ENCODE measurements around the gene BCKDHB.
"Not testable (repeated sequence)": the region's sequence is repeated elsewhere in the genome, so short reads cannot be mapped to it uniquely, and the experiment has no call there.

BCKDHB gene

DNA sequence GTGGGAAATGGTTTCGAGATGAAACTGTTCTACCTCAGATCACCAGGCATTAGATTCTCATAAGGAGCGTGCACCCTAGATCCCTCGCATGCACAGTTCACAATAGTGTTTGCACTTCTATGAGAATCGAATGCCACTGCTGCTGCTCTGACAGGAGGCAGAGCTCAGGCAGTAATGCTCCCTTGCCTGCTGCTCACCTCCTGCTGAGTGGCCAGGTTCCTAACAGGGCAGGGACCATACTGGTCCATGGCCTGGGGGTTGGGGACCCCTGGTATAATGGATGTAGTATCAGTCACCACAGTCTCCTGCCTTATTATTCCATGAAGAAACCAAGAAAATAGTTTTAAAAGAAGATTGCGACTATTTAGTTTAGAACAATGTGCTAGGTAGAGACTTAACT is 127.5 kb downstream of the BCKDHB start:
- TF ChIP-seq, protein P1, sequence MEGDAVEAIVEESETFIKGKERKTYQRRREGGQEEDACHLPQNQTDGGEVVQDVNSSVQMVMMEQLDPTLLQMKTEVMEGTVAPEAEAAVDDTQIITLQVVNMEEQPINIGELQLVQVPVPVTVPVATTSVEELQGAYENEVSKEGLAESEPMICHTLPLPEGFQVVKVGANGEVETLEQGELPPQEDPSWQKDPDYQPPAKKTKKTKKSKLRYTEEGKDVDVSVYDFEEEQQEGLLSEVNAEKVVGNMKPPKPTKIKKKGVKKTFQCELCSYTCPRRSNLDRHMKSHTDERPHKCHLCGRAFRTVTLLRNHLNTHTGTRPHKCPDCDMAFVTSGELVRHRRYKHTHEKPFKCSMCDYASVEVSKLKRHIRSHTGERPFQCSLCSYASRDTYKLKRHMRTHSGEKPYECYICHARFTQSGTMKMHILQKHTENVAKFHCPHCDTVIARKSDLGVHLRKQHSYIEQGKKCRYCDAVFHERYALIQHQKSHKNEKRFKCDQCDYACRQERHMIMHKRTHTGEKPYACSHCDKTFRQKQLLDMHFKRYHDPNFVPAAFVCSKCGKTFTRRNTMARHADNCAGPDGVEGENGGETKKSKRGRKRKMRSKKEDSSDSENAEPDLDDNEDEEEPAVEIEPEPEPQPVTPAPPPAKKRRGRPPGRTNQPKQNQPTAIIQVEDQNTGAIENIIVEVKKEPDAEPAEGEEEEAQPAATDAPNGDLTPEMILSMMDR (IDR thresholded peaks at IDR 0.05; ENCODE audit: borderline replicate concordance, insufficient read depth, low read depth, low read length), result no peak
- no peak overlapping the region for H3K4me3 ChIP-seq (ENCODE audit: low read depth, low read length)

DNA sequence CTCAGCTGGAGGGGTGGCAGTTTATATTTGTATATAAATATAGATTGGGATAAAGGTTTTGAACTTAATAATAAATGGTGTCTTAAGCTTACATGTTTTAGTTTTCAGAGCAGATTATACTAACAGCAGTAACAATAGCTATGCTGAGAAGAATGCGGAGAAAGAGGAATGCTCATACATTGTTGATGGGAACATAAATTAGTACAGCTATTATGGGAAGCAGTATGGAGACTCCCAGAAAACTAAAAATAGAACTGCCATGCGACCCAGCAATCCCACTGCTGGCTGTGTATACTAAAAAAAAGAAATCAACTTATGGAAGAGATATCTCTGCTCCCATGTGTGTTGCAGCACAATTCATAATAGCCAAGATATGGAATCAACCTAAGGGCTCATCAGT is 127.9 kb downstream of the BCKDHB start:
- TF ChIP-seq, protein P1 (IDR thresholded peaks at IDR 0.05; ENCODE audit: borderline replicate concordance, insufficient read depth, low read depth, low read length), result no peak

DNA sequence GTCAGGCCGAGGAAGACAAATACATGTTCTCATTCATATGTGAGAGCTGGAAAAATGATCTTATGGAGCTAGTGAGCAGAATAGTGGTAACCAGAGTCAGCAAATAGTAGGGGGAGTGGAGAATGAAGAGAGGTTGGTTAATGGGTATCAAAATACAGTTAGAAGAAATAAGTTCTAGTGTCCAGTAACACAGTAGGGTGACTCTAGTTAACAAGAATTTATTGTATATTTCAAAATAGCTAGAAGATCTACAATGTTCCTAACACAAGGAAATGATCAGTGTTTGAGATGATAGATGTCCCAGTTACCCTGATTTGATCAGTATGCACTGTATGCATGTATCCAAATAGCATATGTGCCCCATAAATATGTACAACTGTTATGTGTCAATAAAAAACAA is 128.4 kb downstream of the BCKDHB start:
- TF ChIP-seq, protein P1 (IDR thresholded peaks at IDR 0.05; ENCODE audit: borderline replicate concordance, insufficient read depth, low read depth, low read length), result no peak
- no peak overlapping the region for H3K4me3 ChIP-seq (ENCODE audit: low read depth, low read length)

More for the DNA sequence above, 127.9 kb downstream of the BCKDHB start:
- H3K4me3 ChIP-seq (ENCODE audit: low read depth, low read length), result no peak overlapping the region

DNA sequence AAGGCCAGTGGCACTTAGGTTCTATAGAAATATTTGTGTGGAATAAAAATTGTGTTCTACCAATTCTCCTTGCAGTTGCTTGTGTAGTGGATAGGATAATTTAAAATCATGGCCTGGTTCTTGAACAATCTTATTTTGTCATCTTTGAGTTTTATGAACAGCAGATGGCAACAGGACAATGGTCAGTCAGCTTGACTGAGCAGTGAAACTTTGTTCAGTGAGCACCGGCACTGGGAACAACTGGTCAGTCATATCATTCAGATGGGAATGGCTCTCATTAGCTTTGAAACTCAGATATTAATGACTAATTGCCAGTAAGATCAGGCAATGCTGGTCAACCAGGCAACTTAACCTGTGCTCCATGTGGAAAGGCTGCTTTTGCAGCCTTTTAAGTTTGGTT is 129.2 kb downstream of the BCKDHB start:
- TF ChIP-seq, protein P1 (IDR thresholded peaks at IDR 0.05; ENCODE audit: borderline replicate concordance, insufficient read depth, low read depth, low read length), result no peak
- no peak overlapping the region for H3K4me3 ChIP-seq (ENCODE audit: low read depth, low read length)

DNA sequence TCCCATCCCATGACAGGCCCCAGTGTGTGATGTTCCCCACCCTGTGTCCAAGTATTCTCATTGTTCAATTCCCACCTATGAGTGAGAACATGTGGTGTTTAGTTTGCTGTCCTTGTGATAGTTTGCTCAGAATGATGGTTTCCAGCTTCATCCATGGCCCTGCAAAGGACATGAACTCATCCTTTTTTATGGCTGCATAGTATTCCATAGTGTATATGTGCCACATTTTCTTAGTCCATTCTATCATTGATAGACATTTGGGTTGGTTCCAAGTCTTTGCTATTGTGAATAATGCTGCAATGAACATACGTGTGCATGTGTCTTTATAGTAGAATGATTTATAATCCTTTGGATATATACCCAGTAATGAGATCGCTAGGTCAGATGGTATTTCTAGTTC is 132.3 kb downstream of the BCKDHB start:
- H3K4me3 ChIP-seq (ENCODE audit: low read depth, low read length), result not testable (repeated sequence)

DNA sequence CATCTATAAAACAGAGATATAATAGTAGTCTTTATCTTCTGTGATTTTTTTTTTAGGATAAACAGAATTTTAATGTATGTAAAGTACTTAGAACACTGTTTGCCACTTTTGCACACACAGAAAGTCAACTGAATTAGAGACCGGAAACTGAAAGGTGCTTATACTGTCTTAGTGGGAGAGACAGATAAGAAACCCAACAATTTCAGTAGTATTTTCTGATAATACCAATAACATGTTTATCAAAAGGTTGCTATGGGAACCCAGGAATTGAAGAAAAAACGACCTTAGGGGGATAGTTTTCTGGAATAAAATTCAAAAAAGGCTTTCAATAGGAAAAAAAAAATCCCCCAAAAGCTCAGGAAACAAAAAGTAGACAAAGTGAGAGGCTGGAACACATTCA is 138.6 kb downstream of the BCKDHB start:
- no peak overlapping the region for H3K4me3 ChIP-seq (ENCODE audit: low read depth, low read length)
- TF ChIP-seq, protein P1 (IDR thresholded peaks at IDR 0.05; ENCODE audit: borderline replicate concordance, insufficient read depth, low read depth, low read length), result no peak

DNA sequence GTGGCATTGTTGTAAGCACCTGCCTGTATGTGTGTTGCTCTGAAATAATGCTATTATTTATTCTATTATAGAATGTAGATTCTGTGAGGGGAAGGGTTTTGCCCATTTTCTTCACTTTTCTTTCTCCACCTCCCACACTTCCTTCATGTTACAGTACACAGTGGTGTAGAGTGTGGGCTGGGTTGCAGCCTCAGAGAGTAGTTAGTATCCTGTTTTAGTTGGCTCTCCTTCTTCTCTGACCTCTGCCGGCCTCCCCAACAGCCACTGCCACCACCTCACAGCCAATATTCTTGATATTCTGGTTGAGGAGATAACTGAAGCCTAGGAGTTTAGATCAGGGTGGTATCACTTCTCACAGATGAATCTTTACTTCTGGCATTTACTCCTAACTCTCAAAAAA is 143.4 kb downstream of the BCKDHB start:
- H3K4me3 ChIP-seq (ENCODE audit: low read depth, low read length), result no peak overlapping the region
- TF ChIP-seq, protein P1 (IDR thresholded peaks at IDR 0.05; ENCODE audit: borderline replicate concordance, insufficient read depth, low read depth, low read length), result no peak

DNA sequence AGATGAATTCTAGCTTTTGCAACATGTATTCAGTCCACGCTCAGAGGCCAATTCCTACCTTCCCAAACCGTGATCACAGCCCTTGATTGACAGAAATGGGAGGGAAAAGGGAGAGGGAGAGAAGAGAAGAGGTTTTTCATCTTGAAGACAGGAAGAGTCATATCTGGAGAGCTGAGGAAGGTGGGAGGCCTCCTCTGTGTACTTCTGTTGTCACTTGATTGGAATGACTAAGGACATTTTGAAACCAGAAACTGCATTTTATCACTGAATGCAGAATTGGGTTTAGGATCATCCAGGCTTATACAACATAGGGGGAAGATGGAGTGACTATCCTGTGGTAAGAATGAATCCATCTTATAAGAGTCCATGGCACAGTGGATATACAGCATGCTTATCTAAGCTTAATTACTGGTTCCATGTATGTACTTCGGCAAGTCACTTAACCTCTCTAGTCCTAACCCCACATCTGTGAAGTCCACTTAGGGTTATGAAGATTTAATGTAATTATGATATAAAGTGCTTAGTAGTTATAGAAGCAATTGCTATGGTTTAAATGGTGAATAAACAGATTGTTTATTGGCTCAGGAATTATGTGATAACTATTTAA is 144.0 kb downstream of the BCKDHB start:
- TF ChIP-seq, protein P1 (IDR thresholded peaks at IDR 0.05; ENCODE audit: borderline replicate concordance, insufficient read depth, low read depth, low read length), result no peak
- H3K4me3 ChIP-seq (ENCODE audit: low read depth, low read length), result no peak overlapping the region

Measured in GM12875 (cell line).